Neuronal stem cell (in vitro differentiated cells): Measurements from ENCODE around the gene USF3.

Source experiments
- DNase-seq: peaks from one replicate; pipeline ENCODE4 v3.0.0-alpha.2; 2013; ENCODE audit warnings: low spot score
- H2AFZ ChIP-seq: one replicate; pipeline ENCODE4 v1.6.1; 2013; ENCODE audit warnings: mild to moderate bottlenecking, low read length, inconsistent platforms
- H2AK5ac ChIP-seq: 2 replicates; pipeline ENCODE4 v1.6.1; 2013; ENCODE audit warnings: low read depth, mild to moderate bottlenecking, inconsistent platforms, low read length, moderate library complexity, mixed read lengths
- H2BK120ac ChIP-seq: 2 replicates; pipeline ENCODE4 v1.6.1; 2013; ENCODE audit warnings: low read depth, mild to moderate bottlenecking, inconsistent platforms, low read length, moderate library complexity, mixed read lengths
- H2BK12ac ChIP-seq: one replicate; pipeline ENCODE4 v1.6.1; 2013; ENCODE audit warnings: low read length, inconsistent platforms
- H2BK15ac ChIP-seq: 2 replicates; pipeline ENCODE4 v1.6.1; 2013; ENCODE audit warnings: mild to moderate bottlenecking, low read length, inconsistent platforms, mixed read lengths
- H2BK5ac ChIP-seq: one replicate; pipeline ENCODE4 v1.6.1; 2013; ENCODE audit warnings: inconsistent platforms, mild to moderate bottlenecking, low read length, moderate library complexity
- H3K14ac ChIP-seq: one replicate; pipeline ENCODE4 v1.6.1; 2013; ENCODE audit warnings: low read length, inconsistent platforms
- H3K18ac ChIP-seq: 2 replicates; pipeline ENCODE4 v1.6.1; 2013; ENCODE audit warnings: low read length, inconsistent platforms
- H3K23ac ChIP-seq: 2 replicates; pipeline ENCODE4 v1.6.1; 2013; ENCODE audit warnings: low read depth, mild to moderate bottlenecking, mixed read lengths, low read length, inconsistent platforms; ENCODE audit not compliant: poor library complexity
- H3K27ac ChIP-seq: replicated peaks from 3 replicates; pipeline ENCODE4 v1.5.1; 2013; ENCODE audit warnings: low read length, inconsistent platforms
- H3K27me3 ChIP-seq, 3 experiments: 2 replicates each; pipeline ENCODE4 v1.6.1; 2013; ENCODE audit warnings: low read length in 3 of 3, mild to moderate bottlenecking in 2 of 3, inconsistent platforms in 1 of 3, low read depth in 1 of 3, mixed read lengths in 1 of 3, moderate library complexity in 1 of 3; ENCODE audit not compliant: control insufficient read depth in 3 of 3, insufficient read depth in 3 of 3
- H3K36me3 ChIP-seq, 2 donors: replicated peaks in 1 of 2; 2 replicates each; pipeline ENCODE4 v1.6.1; 2013; ENCODE audit warnings: low read length in 2 of 2; ENCODE audit not compliant: control insufficient read depth in 2 of 2, insufficient read depth in 2 of 2
- H3K4ac ChIP-seq: 2 replicates; pipeline ENCODE4 v1.6.1; 2013; ENCODE audit warnings: inconsistent platforms, mild to moderate bottlenecking, low read length, moderate library complexity
- H3K4me1 ChIP-seq, 2 donors: 1 replicate in 1 of 2; 2 replicates in 1 of 2; pipeline ENCODE4 v1.6.1; 2013; ENCODE audit warnings: low read length in 2 of 2, low read depth in 1 of 2; ENCODE audit not compliant: control insufficient read depth in 2 of 2, insufficient read depth in 1 of 2
- H3K4me2 ChIP-seq: one replicate; pipeline ENCODE4 v1.6.1; 2013; ENCODE audit warnings: mild to moderate bottlenecking, low read length, inconsistent platforms; ENCODE audit not compliant: insufficient read depth, poor library complexity, severe bottlenecking
- H3K4me3 ChIP-seq, 2 donors: 2 replicates each; pipeline ENCODE4 v1.5.1; 2013; ENCODE audit warnings: low read length in 2 of 2, mild to moderate bottlenecking in 2 of 2, inconsistent platforms in 1 of 2, moderate library complexity in 1 of 2
- H3K79me1 ChIP-seq: one replicate; pipeline ENCODE4 v1.6.1; 2013; ENCODE audit warnings: low read depth, mild to moderate bottlenecking, inconsistent platforms, low read length, moderate library complexity
- H3K9ac ChIP-seq: one replicate; pipeline ENCODE4 v1.6.1; 2013; ENCODE audit warnings: mild to moderate bottlenecking, low read depth, low read length, inconsistent platforms; ENCODE audit not compliant: poor library complexity
- H3K9me3 ChIP-seq, 2 donors: replicated peaks in 1 of 2; 2 replicates each; pipeline versions ENCODE3 to v1.6.1; 2013; ENCODE audit warnings: low read length in 2 of 2, mild to moderate bottlenecking in 2 of 2, inconsistent platforms in 1 of 2, low read depth in 1 of 2, mixed read lengths in 1 of 2, moderate library complexity in 1 of 2; ENCODE audit not compliant: control insufficient read depth in 2 of 2, insufficient read depth in 1 of 2
- H4K8ac ChIP-seq: one replicate; pipeline ENCODE4 v1.6.1; 2013; ENCODE audit warnings: low read depth, mild to moderate bottlenecking, inconsistent platforms, low read length, moderate library complexity
- H4K91ac ChIP-seq: one replicate; pipeline ENCODE4 v1.6.1; 2013; ENCODE audit warnings: low read length, low read depth, mild to moderate bottlenecking, inconsistent platforms; ENCODE audit not compliant: poor library complexity
- whole genome bisulfite sequencing, 2 donors: extraction: QIAGEN DNeasy Blood & Tissue Kit; methylation state at CpG; one replicate each; pipeline ENCODE4 v1.1.7; 2013; ENCODE audit warnings: missing lambda C conversion rate in 2 of 2, mixed read lengths in 1 of 2; ENCODE audit not compliant: insufficient read length in 2 of 2, insufficient replicate concordance in 1 of 2; ENCODE audit errors: extremely low coverage in 2 of 2; 5-methylcytosine and 5-hydroxymethylcytosine counted together

Gene USF3

GRCh38 chr3:113659101-113659541 is 37.3 kb downstream of the USF3 start:
- WGBS, 2 donors: no CpG with 5 or more reads among the region's 1 CpG
- no peaks in the 10 kb centered on the region for H3K27me3 ChIP-seq
- no peak overlapping the region for H3K4ac ChIP-seq
- H3K4me1 ChIP-seq: no peaks in the 10 kb centered on the region
- peaks cover 20 to 80% of the 10 kb centered on the region in 2 donors for H3K36me3 ChIP-seq
- no peak overlapping the region for H2AFZ ChIP-seq
- no peak overlapping the region for H3K23ac ChIP-seq
- H3K18ac ChIP-seq: no peak overlapping the region
- H4K91ac ChIP-seq: no peak overlapping the region
- no peak overlapping the region for H3K9ac ChIP-seq
- no peak overlapping the region for H3K27ac ChIP-seq
- no peak overlapping the region for H3K14ac ChIP-seq
- H2BK5ac ChIP-seq: no peak overlapping the region
- H2AK5ac ChIP-seq: no peak overlapping the region
- H3K4me3 ChIP-seq: no peak overlapping the region
- DNase-seq: no peak
- H4K8ac ChIP-seq: no peak overlapping the region
- no peaks in the 10 kb centered on the region for H3K79me1 ChIP-seq
- no peaks in the 10 kb centered on the region for H3K9me3 ChIP-seq
- no peak overlapping the region for H2BK120ac ChIP-seq
- no peak overlapping the region for H2BK15ac ChIP-seq
- no peak overlapping the region for H2BK12ac ChIP-seq
- H3K4me2 ChIP-seq: no peak overlapping the region

GRCh38 chr3:113658107-113658506 is 38.3 kb downstream of the USF3 start:
- WGBS, 2 donors: no CpG with 5 or more reads among the region's 3 CpGs
- H2BK120ac ChIP-seq: no peak overlapping the region

GRCh38 chr3:113654851-113655250 is 41.6 kb downstream of the USF3 start:
- H3K9me3 ChIP-seq: no peaks in the 10 kb centered on the region
- no peak overlapping the region for H4K91ac ChIP-seq
- no peak overlapping the region for H2AK5ac ChIP-seq
- H2AFZ ChIP-seq: no peak overlapping the region
- H2BK12ac ChIP-seq: no peak overlapping the region
- H3K14ac ChIP-seq: no peak overlapping the region
- H3K27ac ChIP-seq: no peak overlapping the region
- no peak for DNase-seq
- peaks cover 11 to 47% of the 10 kb centered on the region in 2 donors for H3K36me3 ChIP-seq
- H3K9ac ChIP-seq: no peak overlapping the region
- no peaks in the 10 kb centered on the region for H3K79me1 ChIP-seq
- no peak overlapping the region for H3K4ac ChIP-seq
- H3K4me3 ChIP-seq: no peak overlapping the region
- no peak overlapping the region for H3K18ac ChIP-seq
- no peak overlapping the region for H2BK15ac ChIP-seq
- no peak overlapping the region for H4K8ac ChIP-seq
- no peak overlapping the region for H2BK5ac ChIP-seq
- no peaks in the 10 kb centered on the region for H3K4me1 ChIP-seq
- H3K23ac ChIP-seq: no peak overlapping the region
- H3K4me2 ChIP-seq: no peak overlapping the region
- no peak overlapping the region for H2BK120ac ChIP-seq
- H3K27me3 ChIP-seq: no peaks in the 10 kb centered on the region
- WGBS, 2 donors: no CpG with 5 or more reads among the region's 3 CpGs

More at GRCh38 chr3:113658107-113658506, 38.3 kb downstream of the USF3 start:
- no peak overlapping the region for H3K14ac ChIP-seq
- H3K9me3 ChIP-seq: no peaks in the 10 kb centered on the region
- no peak overlapping the region for H2BK15ac ChIP-seq
- H3K18ac ChIP-seq: no peak overlapping the region
- no peaks in the 10 kb centered on the region for H3K79me1 ChIP-seq
- H4K8ac ChIP-seq: no peak overlapping the region
- H3K4me2 ChIP-seq: no peak overlapping the region
- H2AK5ac ChIP-seq: no peak overlapping the region
- H3K4me1 ChIP-seq: no peaks in the 10 kb centered on the region
- no peak overlapping the region for H2AFZ ChIP-seq
- no peak for DNase-seq
- H3K4me3 ChIP-seq: no peak overlapping the region
- peaks cover 20 to 73% of the 10 kb centered on the region in 2 donors for H3K36me3 ChIP-seq
- no peak overlapping the region for H3K27ac ChIP-seq
- H3K4ac ChIP-seq: no peak overlapping the region
- no peak overlapping the region for H4K91ac ChIP-seq
- H2BK5ac ChIP-seq: no peak overlapping the region
- H3K23ac ChIP-seq: no peak overlapping the region
- H2BK12ac ChIP-seq: no peak overlapping the region
- H3K9ac ChIP-seq: no peak overlapping the region
- no peaks in the 10 kb centered on the region for H3K27me3 ChIP-seq

- Histone ChIP-seq H3K79me1 (no peaks in the 10 kb centered on the region), H2BK15ac (no peak overlapping the region)
- WGBS, 2 donors: no CpG with 5 or more reads among the region's 1 CpG
Measured at GRCh38 chr3:113654310-113654709, 42.1 kb downstream of the USF3 start.

More at GRCh38 chr3:113654310-113654709, 42.1 kb downstream of the USF3 start:
- Histone ChIP-seq H3K9ac (no peak overlapping the region), H3K4me2 (no peak overlapping the region), H3K36me3 (peaks cover 9 to 42% of the 10 kb centered on the region in 2 donors), H3K4ac (no peak overlapping the region), H2AK5ac (no peak overlapping the region), H2BK120ac (no peak overlapping the region), H3K18ac (no peak overlapping the region), H3K27ac (no peak overlapping the region), H4K8ac (no peak overlapping the region), H3K14ac (no peak overlapping the region), H2BK5ac (no peak overlapping the region), H3K4me3 (no peak overlapping the region), H4K91ac (no peak overlapping the region), H2BK12ac (no peak overlapping the region), H3K27me3 (no peaks in the 10 kb centered on the region), H3K23ac (no peak overlapping the region), H2AFZ (no peak overlapping the region), H3K9me3 (no peaks in the 10 kb centered on the region), H3K4me1 (no peaks in the 10 kb centered on the region)
- no peak for DNase-seq
